ENCODE data around the gene VEZF1.
A peak's percentile ranks its signal among the peaks of the same experiment; 100 is the strongest.

VEZF1 gene

GRCh38 chr17:57987581-57988300 is at the start of gene VEZF1:
Gene VEZF1, minus strand, starts transcription at chr17:57988254. Its CDS starts 143 bp downstream, at chr17:57988111.
- DNase-seq, result peak; percentile 65
- in situ Hi-C loops (cut with MboI; ENCODE audit: low pct_unique_long_range_greater_than_20kb, low sequenced_read_pairs), result no loop called here

GRCh38 chr17:58032691-58033415 is 44.8 kb upstream of the VEZF1 start:
- DNase-seq, result no peak
- in situ Hi-C loops (cut with MboI; ENCODE audit: low pct_unique_long_range_greater_than_20kb, low sequenced_read_pairs), result no loop called here

- in situ Hi-C loops (cut with MboI; ENCODE audit: low pct_unique_long_range_greater_than_20kb, low sequenced_read_pairs), result no loop called here
- DNase-seq, result no peak
Measured at GRCh38 chr17:58028578-58028977, 40.5 kb upstream of the VEZF1 start.

- in situ Hi-C loops (cut with MboI; ENCODE audit: low pct_unique_long_range_greater_than_20kb, low sequenced_read_pairs), result no loop called here
- DNase-seq, result no peak
Measured at GRCh38 chr17:58020401-58020800, 32.3 kb upstream of the VEZF1 start.

GRCh38 chr17:58019521-58019920 is 31.5 kb upstream of the VEZF1 start:
- in situ Hi-C loops (cut with MboI; ENCODE audit: low pct_unique_long_range_greater_than_20kb, low sequenced_read_pairs), result no loop called here
- DNase-seq, result no peak

- in situ Hi-C loops (cut with MboI; ENCODE audit: low pct_unique_long_range_greater_than_20kb, low sequenced_read_pairs), result no loop called here
- DNase-seq, result no peak
Measured at GRCh38 chr17:58019039-58019438, 31.0 kb upstream of the VEZF1 start.

- in situ Hi-C loops (cut with MboI; ENCODE audit: low pct_unique_long_range_greater_than_20kb, low sequenced_read_pairs), result no loop called here
- DNase-seq, result no peak
Measured at GRCh38 chr17:58010067-58010799, 22.2 kb upstream of the VEZF1 start.

- DNase-seq, result no peak
- in situ Hi-C loops (cut with MboI; ENCODE audit: low pct_unique_long_range_greater_than_20kb, low sequenced_read_pairs), result no loop called here
Measured at GRCh38 chr17:58007781-58008706, 20.0 kb upstream of the VEZF1 start.

GRCh38 chr17:58006924-58007780 is 19.1 kb upstream of the VEZF1 start, which contains the start of gene SRSF1:
Gene SRSF1, minus strand, starts transcription at chr17:58007246. Its CDS starts 109 bp downstream, at chr17:58007137.
- in situ Hi-C loops (cut with MboI; ENCODE audit: low pct_unique_long_range_greater_than_20kb, low sequenced_read_pairs), result no loop called here

GRCh38 chr17:58006560-58006923 is 18.5 kb upstream of the VEZF1 start:
- in situ Hi-C loops (cut with MboI; ENCODE audit: low pct_unique_long_range_greater_than_20kb, low sequenced_read_pairs), result no loop called here

More at GRCh38 chr17:58006924-58007780, 19.1 kb upstream of the VEZF1 start, which contains the start of gene SRSF1:
- peak; percentile 98 for DNase-seq

GRCh38 chr17:58005728-58006559 is 17.9 kb upstream of the VEZF1 start:
- in situ Hi-C loops (cut with MboI; ENCODE audit: low pct_unique_long_range_greater_than_20kb, low sequenced_read_pairs), result no loop called here
- peak; percentile 36 for DNase-seq

More at GRCh38 chr17:58006560-58006923, 18.5 kb upstream of the VEZF1 start:
- peak; percentile 80 for DNase-seq

GRCh38 chr17:58005031-58005727 is 17.1 kb upstream of the VEZF1 start:
- in situ Hi-C loops (cut with MboI; ENCODE audit: low pct_unique_long_range_greater_than_20kb, low sequenced_read_pairs), result no loop called here
- DNase-seq, result peak; percentile 39

- DNase-seq, result no peak
- in situ Hi-C loops (cut with MboI; ENCODE audit: low pct_unique_long_range_greater_than_20kb, low sequenced_read_pairs), result no loop called here
Measured at GRCh38 chr17:58004060-58004459, 16.0 kb upstream of the VEZF1 start.

GRCh38 chr17:58002973-58003372 is 14.9 kb upstream of the VEZF1 start:
- in situ Hi-C loops (cut with MboI; ENCODE audit: low pct_unique_long_range_greater_than_20kb, low sequenced_read_pairs), result no loop called here
- no peak for DNase-seq

- no peak for DNase-seq
- in situ Hi-C loops (cut with MboI; ENCODE audit: low pct_unique_long_range_greater_than_20kb, low sequenced_read_pairs), result no loop called here
Measured at GRCh38 chr17:58002154-58002948, 14.3 kb upstream of the VEZF1 start.
